NCI-H2029 (cell line): ENCODE results near the gene OSBPL8.
"Not testable (repeated sequence)": the region's sequence is repeated elsewhere in the genome, so short reads cannot be mapped to it uniquely, and the experiment has no call there.

Experiments used
- DNase-seq: peaks from one replicate; lab custom pipeline; 2025; lab: John Stamatoyannopoulos, UW

Gene OSBPL8

GRCh38 chr12:76413121-76413520 is 146.4 kb downstream of the OSBPL8 start:
- DNase-seq = no peak

GRCh38 chr12:76410781-76411180 is 148.8 kb downstream of the OSBPL8 start:
- no peak for DNase-seq

GRCh38 chr12:76410371-76410770 is 149.2 kb downstream of the OSBPL8 start:
- no peak for DNase-seq

DNA sequence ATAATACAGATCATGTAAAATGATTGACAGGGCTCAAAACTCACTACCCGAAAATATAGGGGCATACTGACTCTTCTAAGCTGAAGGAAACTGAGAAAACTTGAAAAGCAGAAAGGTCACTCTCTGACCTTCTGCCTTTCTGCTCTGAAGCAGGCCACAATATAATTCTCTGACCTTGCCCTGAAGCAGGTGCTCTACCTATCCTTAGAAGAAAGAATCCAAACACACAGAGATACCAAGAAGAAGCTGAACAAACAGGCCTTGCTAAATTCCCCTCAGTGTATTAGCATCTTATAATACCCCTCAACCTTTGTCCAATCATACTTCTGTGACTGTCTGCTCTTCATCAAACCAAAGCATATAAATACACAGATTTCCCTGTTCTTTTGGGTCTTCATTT is 150.5 kb downstream of the OSBPL8 start:
- no peak for DNase-seq

DNA sequence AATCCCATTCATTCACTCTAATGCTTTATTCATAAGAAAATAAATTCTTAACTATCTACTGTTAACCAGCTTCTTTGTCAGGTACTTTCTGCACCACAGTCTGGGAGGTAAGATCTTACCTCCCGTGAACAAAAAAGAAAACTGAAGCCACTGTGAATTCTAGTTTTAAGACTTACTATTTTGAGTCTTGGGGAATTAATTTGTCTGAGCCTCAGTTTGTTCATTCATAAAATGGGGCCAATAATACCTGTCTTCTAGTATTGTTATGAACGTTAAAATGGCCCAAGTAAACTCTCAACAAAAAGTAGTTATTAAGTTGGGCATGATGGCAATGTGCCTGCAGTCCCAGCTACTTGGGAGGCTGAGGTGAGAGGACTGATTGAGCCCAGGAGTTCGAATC is 151.9 kb downstream of the OSBPL8 start:
- no peak for DNase-seq

- DNase-seq = no peak
These were observed 157.3 kb downstream of the OSBPL8 start for GRCh38 chr12:76402259-76402658.

- no peak for DNase-seq
These were observed 159.4 kb downstream of the OSBPL8 start for GRCh38 chr12:76400136-76400535.

DNA sequence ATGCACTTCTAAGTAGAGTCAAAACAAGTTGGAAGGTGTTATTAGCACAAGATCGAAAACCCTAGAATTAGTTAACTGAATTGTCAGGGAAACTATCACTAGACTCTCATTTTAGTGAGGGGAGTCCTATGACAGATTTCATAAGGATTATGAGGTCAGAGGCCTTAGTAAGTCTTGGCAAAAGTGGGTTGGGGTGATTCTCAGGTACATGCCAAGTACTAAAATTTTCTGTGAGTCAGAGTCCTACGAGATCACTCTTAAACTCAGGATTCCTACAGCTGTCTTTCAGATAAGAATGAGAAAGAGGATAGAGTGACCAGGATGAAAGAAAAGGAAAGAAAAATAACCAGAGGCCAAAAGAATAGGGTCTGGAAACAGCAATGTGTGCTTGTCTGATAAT is 160.5 kb downstream of the OSBPL8 start:
- no peak for DNase-seq

DNA sequence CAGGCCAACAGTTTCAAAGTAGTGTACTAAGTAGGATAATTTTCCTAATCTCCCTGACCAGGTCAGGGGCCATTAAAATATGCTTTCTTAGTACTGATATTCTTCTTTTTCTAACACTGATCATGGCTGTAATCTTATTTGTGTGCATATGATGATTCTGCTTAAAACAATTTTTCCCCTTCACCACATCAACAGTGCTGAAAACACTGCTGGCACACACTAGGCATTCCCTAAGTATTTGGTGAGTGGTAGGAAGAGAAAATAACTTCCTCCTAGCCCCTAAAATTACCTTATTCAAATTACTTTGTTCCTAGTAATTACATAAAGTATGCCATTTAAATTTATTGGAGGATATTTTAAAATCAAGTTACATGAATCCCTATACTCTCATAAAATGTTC is 161.5 kb downstream of the OSBPL8 start:
- DNase-seq = no peak

DNA sequence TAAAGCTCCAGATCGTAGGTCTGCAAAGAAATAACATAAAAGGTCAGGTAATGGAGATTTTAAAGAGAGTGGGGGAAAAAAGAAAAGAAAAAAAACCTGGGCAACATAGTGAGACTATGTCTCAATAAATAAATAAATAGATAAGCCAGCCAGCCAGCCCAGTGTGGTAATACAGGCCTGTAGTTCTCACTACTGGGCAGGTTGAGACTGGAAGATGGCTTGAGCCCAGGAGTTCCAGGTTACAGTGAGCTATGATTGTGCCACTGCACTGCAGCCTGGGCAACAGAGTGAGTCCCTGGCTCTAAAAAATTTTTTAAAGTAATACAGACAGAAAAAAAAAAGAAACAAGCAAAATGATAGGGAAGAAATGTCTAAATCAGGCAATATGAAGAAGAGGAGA is 168.1 kb downstream of the OSBPL8 start:
- no peak for DNase-seq

DNA sequence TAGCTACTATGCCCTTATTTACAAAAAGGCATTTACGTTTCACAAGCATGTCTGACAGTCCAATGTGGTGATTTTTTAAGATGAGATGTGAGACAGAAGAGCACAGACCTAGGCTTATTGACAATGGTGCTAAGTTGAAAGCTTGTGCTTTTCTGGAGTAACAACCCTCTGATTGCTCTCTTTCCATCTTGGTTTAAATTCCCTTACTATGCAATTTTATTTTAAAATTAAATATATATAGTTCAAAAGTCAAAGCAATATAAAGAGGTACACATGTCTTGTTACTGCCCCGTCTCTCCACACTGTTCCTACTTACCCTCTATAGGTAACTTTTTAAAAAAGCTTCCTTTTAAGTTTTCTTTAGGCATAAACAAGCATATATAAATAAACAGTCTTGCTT is 172.0 kb downstream of the OSBPL8 start:
- DNase-seq = no peak

DNA sequence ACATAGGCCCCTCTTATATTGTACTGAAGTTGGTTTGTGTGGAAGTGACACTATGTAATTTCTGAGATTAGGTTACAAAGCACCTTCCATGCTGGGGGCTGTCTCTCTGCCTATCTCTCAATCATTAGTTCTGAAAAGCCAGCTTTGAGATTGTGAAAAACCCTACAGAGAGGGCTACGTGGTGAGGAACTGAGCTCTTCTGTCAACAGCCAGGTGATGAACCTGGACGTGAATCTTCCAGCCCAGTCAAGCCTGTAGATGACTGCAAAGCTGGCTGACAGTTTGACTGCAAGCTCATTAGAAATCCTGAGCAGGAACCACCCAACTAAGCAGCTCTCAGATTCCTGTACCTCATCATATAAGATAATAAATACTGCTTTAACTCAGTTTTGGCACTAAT is 175.0 kb downstream of the OSBPL8 start:
- no peak for DNase-seq

- DNase-seq = no peak
These were observed 175.6 kb downstream of the OSBPL8 start for GRCh38 chr12:76383988-76384387.

- no peak for DNase-seq
These were observed 180.3 kb downstream of the OSBPL8 start for GRCh38 chr12:76379261-76379660.

DNA sequence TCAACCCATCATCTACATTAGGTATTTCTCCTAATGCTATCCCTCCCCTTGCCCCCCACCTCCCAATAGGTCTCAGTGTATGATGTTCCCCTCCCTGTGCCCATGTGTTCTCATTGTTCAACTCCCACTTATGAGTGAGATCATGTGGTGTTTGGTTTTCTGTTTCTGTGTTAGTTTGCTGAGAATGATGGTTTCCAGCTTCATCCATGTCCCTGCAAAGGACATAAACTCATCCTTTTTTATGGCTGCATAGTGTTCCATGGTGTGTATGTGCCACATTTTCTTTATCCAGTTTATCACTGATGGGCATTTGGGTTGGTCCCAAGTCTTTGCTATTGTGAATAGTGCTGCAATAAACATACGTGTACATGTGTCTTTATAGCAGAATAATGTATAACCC is 182.7 kb downstream of the OSBPL8 start:
- DNase-seq = not testable (repeated sequence)

DNA sequence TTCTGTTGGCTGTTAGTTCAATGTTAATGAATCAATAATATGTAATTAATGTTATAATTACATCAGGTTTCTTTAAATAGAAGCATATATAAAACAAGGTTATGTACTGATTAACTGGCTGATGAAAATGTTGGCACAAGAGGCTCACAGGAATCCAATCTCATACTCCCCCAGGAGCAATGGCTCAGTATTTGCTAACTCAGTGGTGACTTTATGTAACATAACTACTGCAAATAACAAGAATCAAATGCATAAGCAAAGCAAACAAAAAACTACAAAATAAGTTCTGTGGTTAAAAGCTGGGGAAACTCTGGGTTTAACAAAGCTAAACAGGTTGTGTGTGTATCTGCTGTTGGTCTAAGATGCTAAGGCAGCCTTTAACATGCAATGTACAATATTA is 183.6 kb downstream of the OSBPL8 start:
- no peak for DNase-seq

- no peak for DNase-seq
These were observed 184.1 kb downstream of the OSBPL8 start for GRCh38 chr12:76375470-76375869.

DNA sequence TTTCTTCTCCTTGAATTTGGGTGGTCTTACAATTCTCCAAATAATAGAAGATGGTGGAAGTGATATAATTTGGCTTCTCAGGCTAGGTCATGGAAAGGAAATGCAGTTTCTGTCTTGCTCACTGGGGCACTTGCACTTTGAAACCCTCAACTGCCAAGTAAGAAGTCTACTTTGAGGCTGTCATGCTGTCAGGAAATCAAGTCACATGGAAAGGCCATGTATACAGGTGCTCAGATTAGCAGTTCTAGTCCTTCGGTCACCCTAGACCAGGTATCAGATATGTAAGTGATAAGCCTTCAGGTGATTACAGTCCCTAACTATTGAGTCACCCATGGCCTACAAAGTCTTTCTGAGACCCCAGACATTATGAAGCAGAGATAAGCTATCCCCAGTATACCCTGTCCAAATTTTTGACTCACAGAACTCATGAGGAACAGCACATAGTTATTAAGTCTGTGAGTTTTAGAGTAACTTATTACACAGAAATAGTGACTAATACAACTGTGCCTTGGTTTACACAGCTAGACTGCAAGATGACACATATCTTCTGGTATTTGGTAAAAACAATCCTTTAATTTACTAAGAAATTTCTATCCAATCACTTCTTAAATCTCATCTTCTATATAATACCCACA is 185.1 kb downstream of the OSBPL8 start:
- no peak for DNase-seq

DNA sequence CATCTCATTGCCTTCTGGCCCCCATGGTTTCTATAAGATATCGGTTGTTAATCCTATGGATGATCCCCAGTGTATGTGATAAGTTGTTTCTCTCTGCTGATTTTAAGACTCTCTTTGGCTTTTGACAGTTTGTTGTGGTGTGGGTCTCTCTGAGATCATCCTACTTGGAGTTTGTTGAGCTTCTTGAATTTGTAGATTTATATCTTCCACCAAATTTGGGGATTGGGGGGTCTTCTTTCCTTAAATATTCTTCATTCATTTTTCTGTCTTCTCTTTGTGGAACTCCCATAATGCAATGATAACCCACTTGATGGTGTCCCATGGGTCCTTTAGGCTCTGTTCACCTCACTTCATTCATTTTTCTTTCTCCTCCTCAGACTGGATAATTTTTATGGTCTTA is 191.3 kb downstream of the OSBPL8 start:
- no peak for DNase-seq

DNA sequence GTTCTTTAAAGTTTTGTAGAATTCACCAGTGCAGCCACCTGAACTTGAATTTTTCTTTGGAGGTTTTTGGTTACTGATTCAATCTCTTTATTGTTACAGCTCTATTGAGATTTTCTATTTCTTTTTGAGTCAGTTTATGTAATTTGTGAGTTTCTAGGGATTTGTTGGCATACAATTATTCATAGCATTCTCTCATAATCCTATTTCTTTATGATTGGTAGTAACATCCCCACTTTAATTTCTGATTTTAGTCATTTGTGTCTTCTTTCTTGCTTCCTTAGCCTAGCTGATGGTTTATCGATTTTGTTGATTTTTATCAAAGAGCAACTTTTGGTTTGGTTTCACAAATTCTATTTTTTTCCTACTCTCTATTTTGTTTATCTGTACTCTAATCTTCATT is 193.4 kb downstream of the OSBPL8 start:
- DNase-seq = no peak

DNA sequence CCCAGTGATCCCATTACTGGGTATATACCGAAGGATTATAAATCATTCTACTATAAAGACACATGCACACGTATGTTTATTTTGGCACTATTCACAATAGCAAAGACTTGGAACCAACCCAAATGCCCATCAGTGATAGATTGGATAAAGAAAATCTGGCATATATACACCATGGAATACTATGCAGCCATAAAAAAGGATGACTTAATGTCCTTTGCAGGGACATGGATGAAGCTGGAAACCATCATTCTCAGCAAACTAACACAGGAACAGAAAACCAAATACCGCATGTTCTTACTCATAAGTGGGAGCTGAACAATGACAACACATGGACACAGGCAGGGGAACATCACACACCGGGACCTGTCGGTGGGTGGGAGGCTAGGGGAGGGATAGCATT is 195.4 kb downstream of the OSBPL8 start:
- DNase-seq = not testable (repeated sequence)

- DNase-seq = no peak
These were observed 199.3 kb downstream of the OSBPL8 start for GRCh38 chr12:76360316-76360715.

- no peak for DNase-seq
These were observed 203.5 kb downstream of the OSBPL8 start for GRCh38 chr12:76356071-76356470.

DNA sequence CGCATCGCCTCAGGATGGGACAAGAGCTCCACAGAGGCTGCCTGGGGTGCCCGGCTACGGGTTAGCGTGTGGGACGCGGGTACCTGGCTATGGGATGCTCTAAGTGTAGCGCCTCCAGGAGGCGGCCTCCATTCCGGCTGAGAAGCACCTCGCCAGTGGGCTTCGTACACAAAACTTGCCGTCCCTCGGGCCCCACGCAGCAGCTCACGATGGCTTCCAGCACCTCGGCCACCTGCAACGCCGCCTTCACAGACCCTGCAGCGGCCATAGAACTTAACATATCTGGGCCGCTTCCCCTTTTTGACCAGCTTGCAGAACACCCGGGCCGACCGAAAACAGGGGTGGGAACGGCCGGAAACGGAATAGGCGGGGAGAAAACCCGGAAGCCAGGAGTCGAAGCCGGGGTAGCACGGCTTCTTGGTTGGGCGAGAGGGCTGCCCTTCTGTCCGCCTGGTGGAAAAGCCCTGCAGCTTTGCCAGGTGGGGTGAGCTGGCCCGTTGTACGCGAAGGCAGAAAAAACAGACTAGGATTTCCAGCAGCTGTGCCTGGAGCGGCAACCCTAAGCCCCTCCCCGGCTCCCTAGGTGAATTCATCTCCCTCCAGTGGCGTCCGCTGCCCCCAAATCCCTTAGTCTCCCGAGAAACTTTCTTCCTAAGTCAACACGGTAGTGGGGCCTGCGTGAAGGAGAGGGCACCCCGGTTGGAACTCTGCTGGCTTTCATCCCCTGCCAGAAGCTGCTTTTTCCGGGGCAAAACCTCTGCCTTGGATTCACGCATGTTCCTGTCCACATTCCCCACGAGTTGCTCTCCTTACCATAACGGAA is 211.3 kb downstream of the OSBPL8 start, which contains the start of gene BBS10:
Gene BBS10, minus strand, starts transcription at position 337 of the 823 bp plus-strand sequence. Its CDS starts 57 bp downstream, at position 280.
- peak; percentile 90 for DNase-seq
